Pulmonary artery endothelial cell (primary cell): ENCODE measurements around the gene KCNMB3. TPM values are rescaled to one million over a fixed set of nuclear protein-coding genes. Genes with fewer than 3 reads are reported as not detected.
"Not testable (repeated sequence)": the region's sequence is repeated elsewhere in the genome, so short reads cannot be mapped to it uniquely, and the experiment has no call there.

Experiments
- DNase-seq: peaks from one replicate; pipeline ENCODE4 v3.0.0-alpha.2; 2011; ENCODE audit warnings: low read depth, low spot score
- total RNA-seq: library from RNA; depleted of rRNA; stranded (reverse); fragments of >200 nt; gene quantifications from 2 replicates; pipeline ENCODE4 v1.2.3, GENCODE V29; 2014

KCNMB3 gene
- total RNA-seq, 1 donor from 2014 or later = 0.46 TPM

DNA sequence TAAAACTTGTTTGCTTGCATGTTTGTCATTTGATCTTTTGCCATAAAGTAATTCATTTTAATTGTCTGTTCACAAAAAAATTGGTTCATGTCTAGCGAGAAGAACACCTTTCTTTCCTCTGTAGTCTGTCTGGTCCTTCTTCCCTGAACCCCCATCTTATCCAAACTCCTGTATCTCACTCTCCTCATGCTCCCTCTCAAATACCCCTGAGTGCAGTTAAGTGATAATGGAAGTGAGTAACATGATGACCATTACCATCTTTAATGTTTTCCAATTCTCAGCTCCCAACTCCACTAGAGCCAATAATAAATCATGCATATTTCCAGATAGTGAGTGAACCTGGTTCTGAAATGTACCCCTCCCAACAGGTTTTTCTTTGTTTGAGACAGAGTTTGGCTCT lies 14.2 kb upstream of the KCNMB3 start:
- no peak for DNase-seq

DNA sequence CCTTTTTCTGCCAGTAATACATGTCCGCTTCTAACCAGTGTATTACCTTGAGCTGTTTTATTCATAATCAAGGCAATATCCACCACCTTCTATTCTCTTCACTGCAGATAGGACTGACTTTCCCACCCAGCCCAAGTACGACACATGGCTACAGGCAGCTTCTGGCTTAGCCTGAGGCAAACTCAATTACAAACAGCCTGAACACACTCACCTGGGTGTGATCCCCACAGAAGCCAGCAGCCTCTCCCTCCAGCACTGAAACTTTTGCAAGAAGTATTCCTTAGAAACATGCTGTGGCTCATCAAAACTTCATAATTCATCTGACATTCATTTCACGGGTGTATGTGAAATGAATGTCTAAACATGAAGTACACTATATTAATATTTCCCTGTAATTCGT lies 13.5 kb upstream of the KCNMB3 start:
- no peak for DNase-seq

DNA sequence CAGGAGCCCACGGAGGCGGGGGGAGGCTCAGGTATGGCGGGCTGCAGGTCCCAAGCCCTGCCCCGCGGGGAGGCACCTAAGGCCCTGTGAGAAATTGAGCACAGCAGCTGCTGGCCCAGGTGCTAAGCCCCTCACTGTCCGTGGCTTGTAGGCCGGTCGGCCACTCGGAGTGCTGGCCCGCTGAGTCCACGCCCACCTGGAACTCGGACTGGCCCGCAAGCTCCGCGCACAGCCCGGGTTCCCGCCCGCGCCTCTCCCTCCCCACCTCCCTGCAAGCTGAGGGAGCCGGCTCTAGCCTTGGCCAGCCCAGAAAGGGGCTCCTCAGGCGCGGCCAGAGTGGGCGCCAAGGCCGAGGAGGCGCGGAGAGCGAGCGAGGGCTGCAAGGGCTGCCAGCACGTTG lies 12.2 kb upstream of the KCNMB3 start:
- no peak for DNase-seq

DNA sequence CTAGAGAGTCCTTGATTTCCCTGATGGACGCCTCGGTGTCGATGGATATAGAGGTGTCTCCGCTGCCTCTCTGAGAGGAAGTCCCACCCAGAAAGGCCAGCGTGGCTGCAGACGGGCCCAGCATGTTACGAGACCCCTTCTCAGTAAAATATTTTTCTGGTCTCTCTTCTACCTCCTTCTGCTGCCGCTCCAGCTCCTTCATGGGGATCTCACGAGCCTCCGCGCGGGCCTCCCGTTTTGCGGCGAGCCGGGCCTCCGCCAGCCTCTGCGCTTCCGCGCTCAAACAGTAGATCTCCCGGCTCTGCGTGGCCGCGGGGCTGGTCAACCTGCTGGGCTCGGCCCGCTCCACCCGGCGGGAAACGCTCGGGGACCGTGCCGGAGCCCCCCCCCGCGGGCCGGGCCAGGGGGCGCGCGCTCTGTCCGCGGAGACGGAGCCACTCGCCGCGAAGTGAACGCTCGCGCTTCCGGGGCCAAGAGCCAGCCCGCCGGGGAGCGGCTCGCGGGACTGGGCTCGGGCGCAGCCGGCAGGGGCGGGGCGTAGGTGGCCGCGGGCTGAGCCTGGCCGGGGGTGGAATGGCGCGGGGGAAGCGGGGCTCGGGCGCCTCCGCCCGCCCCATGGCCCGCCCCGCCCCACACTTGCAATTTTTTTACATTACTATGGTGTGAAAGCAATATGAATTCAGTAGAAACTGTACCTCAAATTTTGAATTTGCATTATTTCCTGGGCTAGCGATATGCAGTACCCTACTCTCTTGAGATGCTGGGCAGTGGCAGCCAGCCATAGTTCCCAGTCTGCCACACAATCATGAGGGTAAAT lies 10.2 kb upstream of the KCNMB3 start:
- DNase-seq = peak; percentile 1

DNA sequence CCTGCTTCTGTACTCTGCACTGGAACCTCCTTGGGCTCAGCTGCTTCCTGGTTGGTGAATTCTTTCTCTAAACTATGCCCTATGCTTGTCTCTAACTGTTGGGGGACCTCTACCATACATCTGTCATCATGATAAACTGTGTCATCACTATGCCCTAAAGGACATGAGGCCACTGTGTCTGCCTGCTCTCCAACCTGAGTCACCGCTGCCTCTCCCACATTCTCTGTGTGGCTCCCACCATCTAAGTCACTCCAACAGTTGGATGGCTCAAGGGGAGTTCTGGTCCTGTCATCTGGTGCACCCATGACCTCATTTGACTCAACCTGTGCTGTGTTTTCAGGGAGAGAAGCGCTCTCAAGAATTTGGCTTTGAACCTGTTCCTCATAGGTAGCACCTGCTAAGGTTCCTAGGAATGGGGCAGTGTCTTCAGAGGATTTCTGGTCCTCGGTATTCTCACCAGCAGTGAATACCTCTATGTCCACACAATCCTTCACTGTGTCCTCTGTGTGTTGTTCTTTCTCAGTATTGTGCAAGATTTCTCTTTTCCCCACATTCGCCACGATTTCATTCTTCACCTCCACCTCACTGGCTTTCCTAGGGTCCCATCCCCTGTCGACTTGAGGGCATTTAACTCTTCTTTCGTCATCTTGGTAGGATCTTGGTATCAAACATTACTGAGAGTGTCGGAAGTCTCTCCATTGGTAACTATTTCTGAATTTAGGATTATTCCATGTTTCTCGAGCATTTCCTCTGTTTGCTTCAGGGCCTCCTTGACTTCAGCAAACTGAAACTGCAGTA lies 9.2 kb upstream of the KCNMB3 start:
- DNase-seq = not testable (repeated sequence)

DNA sequence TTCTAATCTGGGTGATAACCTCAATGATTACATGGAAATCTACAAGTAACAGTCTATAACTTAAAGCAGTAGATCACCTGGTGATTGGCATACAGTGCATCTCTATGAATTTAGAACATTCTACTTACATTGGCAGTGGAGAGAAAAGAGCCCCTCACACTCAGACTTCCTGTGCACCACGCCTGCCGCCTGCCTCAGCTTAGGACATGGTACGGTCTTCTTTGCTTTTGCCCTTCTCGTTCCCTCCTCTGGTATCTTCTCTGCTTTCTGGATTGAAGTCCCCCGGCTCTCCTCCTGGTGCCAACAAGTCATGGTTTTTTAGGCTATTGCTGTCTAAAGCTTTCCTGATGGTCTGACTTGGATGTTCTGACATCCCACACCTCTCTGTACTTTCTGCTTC lies 7.9 kb upstream of the KCNMB3 start:
- DNase-seq = no peak

DNA sequence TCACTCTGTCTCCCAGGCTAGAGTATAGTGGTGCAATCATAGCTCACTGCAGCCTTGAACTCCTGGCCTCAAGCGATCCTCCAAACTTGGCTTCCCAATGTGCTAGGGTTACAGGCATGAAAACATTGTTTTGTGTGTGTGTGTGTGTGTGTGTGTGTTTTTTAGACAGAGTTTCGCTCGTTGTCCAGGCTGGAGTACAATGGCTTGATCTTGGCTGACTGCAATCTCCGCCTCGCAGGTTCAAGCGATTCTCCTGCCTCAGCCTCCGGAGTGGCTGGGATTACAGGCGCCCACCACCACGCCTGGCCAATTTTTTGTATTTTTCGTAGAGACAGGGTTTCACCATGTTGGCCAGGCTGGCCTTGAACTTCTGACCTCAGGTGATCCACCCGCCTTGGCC lies 6.8 kb upstream of the KCNMB3 start:
- not testable (repeated sequence) for DNase-seq

DNA sequence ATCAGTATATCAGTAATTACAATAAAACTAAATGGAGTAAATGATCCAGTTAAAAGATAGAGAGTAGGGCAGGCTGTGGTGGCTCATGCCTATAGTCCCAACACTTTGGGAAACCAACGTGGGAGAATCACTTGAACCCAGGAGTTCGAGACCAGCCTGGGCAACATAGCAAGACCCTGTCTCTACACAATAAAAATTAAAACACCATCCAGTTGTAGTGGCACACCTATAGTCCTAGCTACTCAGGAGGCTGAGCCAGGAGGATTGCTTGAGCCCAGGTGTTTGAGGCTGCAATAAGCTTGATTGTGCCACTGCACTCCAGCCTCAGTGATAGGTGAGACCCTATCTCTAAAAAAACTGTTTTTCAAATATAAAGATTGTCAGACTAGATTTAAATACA lies 5.9 kb upstream of the KCNMB3 start:
- DNase-seq = no peak

DNA sequence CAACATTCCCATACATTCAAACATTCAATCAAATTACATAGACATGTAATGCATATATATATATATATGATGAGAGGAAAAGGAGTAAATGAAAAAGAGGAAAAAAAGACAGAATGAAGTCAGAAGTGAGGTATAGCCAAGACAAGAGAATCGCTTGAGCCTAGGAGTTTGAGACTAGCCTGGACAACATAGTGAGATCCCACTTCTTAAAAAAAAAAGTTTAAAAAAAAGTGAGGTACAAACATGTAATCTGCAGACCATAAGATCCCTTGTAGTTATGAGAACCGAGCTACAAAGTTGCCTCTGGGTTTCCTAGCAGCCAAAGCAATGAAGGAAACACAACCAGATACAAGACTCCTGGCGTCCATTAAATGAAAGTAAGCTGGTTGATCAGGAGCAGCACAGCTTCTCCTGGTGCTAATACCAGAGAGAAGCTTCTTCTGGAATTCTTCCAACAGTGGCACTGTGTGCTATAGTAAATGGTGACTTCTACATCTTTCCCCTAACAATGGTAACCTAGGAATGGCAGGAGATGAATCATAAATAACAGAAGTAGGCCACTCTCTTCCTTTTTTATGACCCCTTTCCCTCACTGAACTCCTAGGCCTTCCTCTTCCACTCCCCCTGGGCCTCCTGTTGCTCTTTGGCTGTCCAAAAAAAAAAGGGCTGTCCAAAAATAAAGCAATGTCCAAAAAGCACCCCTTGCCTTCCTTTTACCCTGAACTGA lies 3.5 kb downstream of the KCNMB3 start:
- peak; percentile 10 for DNase-seq

DNA sequence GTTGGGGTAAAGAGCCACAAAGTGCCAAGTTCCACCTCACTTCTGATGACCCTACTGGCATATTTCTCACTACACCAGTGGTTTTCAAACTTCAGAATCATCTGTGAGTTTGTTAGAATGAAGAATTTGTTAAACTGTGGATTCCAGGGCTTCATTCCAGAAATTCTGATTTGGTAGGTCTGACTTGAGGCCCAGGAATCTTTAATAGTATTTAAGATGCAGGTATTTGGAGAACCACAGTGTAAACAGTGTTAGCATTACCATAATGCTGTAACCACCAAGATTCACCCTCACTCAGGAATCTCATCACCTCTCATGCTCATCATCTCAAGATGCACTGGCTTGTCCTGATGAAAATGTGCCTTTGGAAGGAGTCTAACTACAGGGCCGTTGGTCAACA lies 6.0 kb downstream of the KCNMB3 start:
- DNase-seq = no peak

DNA sequence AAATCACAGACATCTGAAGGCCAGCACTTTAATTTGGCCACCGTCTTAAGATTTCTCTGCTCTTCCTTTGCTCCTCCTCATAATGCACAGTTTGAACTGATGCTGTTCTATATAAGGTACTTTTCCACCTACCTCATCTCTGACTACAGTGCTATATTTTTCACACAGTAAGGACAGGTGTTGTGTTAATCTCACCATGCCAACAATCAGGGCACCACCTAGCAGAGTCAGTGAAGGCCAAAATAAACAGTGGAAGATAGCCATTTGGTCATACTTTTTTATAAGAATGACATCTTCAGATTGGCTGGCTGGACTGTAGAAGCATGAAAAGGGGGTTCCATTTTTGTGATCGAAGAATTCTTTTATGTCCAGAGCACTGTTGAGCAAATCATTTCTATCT lies 8.1 kb downstream of the KCNMB3 start:
- DNase-seq = not testable (repeated sequence)

DNA sequence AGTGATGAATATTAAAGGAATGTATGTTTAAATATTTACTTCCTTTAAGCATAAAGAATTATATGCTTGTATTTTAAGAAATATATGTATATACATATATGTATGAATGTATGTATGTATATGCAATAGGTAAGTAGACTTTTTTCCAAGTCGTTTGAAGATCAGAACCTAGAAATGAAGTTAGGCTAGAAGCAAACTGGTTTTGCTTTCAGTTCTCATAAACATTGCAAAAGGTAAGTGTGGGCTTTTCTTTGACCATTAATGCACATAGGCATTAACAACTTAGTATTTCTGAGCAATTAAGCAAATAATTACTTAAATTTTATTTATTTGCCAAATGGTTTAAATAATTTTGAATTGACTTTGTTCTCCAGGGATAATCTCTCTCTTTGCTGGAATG lies 10.6 kb downstream of the KCNMB3 start:
- not testable (repeated sequence) for DNase-seq

DNA sequence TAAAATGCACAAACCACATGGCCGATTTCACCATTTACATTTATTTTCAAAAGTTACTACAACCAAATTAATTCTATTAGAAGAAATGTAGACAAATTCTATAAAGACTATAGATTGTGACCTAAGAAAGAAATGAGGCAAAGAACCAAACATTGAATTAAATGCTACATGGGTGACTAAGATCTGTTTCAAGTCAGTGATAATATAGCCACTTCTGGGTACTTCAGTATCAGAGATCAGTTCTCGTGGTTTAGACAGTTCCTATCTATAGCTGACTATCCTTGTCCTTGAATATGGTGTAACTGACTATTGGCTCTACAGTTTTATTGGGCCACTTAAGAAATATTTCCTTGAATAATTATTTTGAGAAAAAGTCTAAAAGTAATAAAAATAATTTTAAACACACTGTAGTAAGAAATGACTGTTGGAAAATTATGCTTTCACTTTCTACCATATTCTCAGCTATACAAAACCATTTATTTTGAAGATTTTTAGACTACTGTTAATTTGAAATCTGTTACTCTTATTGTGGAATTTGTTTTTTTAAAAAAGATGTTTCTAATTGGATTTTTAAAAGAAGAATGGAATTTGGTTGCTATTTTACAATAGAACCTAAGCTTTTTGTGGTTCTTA lies 14.1 kb downstream of the KCNMB3 start:
- no peak for DNase-seq

DNA sequence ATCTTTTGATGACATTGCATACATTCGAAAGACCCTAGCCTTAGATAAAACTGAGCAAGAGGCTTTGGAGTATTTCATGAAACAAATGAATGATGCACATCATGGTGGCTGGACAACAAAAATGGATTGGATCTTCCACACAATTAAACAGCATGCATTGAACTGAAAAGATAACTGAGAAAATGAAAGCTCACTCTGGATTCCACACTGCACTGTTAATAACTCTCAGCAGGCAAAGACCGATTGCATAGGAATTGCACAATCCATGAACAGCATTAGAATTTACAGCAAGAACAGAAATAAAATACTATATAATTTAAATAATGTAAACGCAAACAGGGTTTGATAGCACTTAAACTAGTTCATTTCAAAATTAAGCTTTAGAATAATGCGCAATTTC lies 16.7 kb downstream of the KCNMB3 start:
- DNase-seq = no peak

DNA sequence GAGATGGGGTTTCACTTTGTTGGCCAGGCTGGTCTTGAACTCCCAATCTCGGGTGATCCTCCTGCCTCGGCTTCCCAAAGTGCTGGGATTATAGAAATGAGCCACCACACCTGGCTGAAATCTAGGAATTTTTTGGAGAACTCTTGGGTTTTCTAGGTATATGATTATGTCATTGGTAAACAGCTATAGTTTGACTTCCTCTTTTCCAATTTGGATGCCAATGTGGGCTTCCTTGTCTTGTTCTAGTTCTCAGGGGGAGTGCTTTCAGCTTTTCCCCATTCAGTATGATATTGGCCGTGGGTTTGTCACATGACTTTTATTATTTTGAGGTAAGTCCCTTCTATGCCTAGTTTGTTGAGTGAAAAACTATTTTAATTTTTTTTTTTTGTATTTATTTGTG lies 17.9 kb downstream of the KCNMB3 start:
- no peak for DNase-seq

DNA sequence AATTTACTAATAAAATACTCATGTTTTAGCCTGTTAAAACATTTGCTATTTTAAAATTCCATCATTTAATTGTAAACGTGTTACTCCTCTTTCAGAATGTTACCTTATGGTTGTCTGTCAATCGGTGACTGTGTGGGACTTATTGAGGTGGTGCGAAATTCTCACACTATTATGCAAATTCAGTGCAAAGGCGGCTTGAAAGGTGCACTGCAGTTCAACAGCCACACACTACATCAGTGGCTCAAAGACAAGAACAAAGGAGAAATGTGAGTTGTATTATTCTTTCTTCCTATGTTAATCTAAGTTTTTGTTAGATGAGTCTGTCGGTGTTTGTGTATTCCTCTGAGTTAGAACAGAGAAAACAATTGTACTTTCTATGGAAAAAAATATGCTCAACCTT lies 21.7 kb downstream of the KCNMB3 start:
- no peak for DNase-seq

DNA sequence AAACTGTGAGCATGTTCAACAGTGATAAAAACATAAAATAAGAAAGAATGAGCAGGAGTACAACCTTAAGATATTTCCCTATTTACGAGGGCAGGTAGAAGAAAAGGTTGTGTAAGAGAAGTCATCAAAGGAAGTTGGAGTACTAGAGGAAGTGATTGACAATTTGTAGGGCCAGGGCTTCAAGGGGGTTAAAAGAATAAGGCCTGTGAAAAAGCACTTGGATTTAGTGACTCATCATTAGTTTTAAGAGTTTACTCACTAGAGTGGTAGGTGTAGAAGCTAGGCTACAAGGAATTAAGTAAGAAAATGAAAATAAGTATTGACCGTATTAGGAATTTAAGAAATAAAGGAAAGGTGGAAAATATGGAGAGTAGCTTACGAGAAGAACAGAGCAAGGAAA lies 23.6 kb downstream of the KCNMB3 start:
- DNase-seq = no peak

DNA sequence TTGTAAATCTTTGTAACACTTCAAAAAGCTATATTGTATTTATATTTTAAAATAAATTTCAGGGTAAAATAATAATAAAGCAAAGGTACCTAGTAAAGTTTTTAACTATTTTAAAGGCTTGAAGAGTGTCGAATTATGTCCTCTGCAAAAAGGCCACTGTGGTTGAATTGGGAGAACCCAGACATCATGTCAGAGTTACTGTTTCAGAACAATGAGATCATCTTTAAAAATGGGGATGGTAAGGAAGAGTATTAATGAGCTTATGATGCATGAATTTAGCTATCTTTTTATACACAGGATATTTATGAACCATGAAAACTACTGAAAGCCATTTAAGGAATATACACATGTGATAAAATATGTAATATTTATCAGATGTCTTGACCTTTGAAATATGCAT lies 26.3 kb downstream of the KCNMB3 start:
- no peak for DNase-seq

DNA sequence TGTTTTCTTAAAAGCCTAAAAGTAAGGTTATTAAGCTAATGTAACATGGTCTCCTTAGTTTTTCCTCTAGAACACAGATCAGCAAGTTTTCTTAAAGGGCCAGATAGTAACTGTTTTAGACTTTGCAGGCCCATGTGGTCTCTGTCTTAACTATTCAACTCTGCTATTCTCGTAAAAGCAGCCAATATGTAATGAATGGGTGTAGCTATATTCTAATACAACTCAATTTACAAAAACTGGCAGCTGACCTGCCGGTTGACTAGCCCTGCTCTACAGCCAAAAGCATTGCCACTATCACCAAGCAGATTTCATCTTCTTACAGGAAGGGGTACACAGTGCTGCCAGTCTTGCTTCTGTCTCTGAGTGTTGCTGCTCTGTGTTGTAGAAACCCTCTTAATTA lies 27.4 kb downstream of the KCNMB3 start:
- DNase-seq = no peak

DNA sequence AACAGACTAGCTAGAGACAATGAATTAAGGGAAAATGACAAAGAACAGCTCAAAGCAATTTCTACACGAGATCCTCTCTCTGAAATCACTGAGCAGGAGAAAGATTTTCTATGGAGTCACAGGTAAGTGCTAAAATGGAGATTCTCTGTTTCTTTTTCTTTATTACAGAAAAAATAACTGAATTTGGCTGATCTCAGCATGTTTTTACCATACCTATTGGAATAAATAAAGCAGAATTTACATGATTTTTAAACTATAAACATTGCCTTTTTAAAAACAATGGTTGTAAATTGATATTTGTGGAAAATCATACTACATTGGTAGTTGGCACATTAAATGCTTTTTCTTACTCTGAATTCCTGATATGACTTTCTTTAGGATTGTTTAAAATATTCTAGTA lies 32.7 kb downstream of the KCNMB3 start:
- DNase-seq = not testable (repeated sequence)

DNA sequence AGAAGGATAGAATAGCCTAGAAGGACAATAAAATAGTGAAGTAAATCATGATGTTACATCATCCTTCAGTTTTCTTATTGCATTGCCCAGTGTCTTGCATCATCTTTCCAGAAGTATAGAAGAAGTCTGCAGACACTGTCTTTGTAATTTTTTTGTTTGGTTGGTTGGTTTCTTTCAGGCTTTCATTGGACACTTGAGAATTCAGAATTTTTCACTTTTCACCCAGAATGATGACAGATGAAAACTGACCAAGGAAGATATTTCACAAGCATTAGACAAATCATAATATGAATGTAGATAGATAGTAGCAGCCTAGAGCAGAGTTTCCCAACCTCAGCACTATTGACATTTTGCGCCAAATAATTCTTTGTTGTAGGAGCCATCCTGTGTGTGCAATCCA lies 35.4 kb downstream of the KCNMB3 start:
- DNase-seq = not testable (repeated sequence)

DNA sequence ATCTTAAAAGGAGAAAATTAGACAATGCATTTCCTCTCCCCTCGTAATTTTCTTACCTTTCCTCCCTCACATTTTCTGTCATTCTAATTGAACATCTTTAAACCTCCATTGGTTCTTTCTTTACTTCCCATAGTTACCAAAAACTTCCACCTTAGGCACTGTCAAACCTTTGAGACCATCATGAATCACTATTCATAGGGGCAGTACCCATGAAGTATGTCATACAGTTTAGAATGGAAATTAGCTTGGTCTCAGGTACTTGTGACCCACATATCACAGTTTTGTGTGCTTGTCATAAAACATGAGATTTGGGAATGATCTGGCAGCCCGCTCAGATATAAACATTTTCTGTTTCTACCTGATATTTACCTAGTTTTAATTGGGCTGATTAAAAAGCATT lies 50.1 kb downstream of the KCNMB3 start:
- no peak for DNase-seq
